ENCODE data around the gene SIK3.

GRCh38 chr11:116936754-116937446, 161.3 kb downstream of the SIK3 start:
- TF ChIP-seq EZH2 (IDR thresholded peaks at IDR 0.05; ENCODE audit: borderline replicate concordance, low read depth, low read length, severe bottlenecking) (no peak), CTCF (IDR thresholded peaks at IDR 0.05; ENCODE audit: borderline replicate concordance, extremely low read depth, low read length, poor library complexity, severe bottlenecking) (no peak)
